Astrocyte (in vitro differentiated cells and primary cell): ENCODE results near the gene MED12L. TPM values are rescaled to one million over a fixed set of nuclear protein-coding genes. Genes with fewer than 3 reads are reported as not detected.
A peak's percentile ranks its signal among the peaks of the same experiment; 100 is the strongest.

Experiments
- DNase-seq: peaks from one replicate; pipeline ENCODE4 v3.0.0-alpha.2; 2010; ENCODE audit warnings: low read depth
- FAIRE-seq: peaks from 2 replicates; lab custom pipeline; 2011; peaks lifted over from hg19 to GRCh38; lab: Jason Lieb, UNC
- H2AFZ ChIP-seq: 2 replicates; pipeline ENCODE4 v1.6.0; 2012; ENCODE audit warnings: low read depth, low read length, inconsistent platforms
- H3K27ac ChIP-seq: 2 replicates; pipeline ENCODE4 v1.5.1; 2011; ENCODE audit warnings: low read depth, low read length, inconsistent platforms
- H3K27me3 ChIP-seq: 2 replicates; pipeline ENCODE4 v1.6.0; 2011; ENCODE audit warnings: low read length, inconsistent platforms; ENCODE audit not compliant: insufficient read depth
- H3K36me3 ChIP-seq: 2 replicates; pipeline ENCODE4 v1.5.1; 2011; ENCODE audit warnings: low read length, inconsistent platforms; ENCODE audit not compliant: insufficient read depth
- H3K4me1 ChIP-seq: 2 replicates; pipeline ENCODE4 v1.5.1; 2011; ENCODE audit warnings: low read length, inconsistent platforms; ENCODE audit not compliant: insufficient read depth
- H3K4me2 ChIP-seq: 2 replicates; pipeline ENCODE4 v1.6.0; 2012; ENCODE audit warnings: low read length, inconsistent platforms
- H3K4me3 ChIP-seq: 2 replicates; pipeline ENCODE4 v1.5.1; 2011; ENCODE audit warnings: low read depth, mild to moderate bottlenecking, low read length, inconsistent platforms; ENCODE audit not compliant: insufficient read depth
- H3K79me2 ChIP-seq: 2 replicates; pipeline ENCODE4 v1.6.0; 2012; ENCODE audit warnings: mild to moderate bottlenecking, low read length, inconsistent platforms; ENCODE audit not compliant: insufficient read depth
- H3K9ac ChIP-seq: 2 replicates; pipeline ENCODE4 v1.6.0; 2012; ENCODE audit warnings: mild to moderate bottlenecking, low read length, inconsistent platforms
- H3K9me3 ChIP-seq: 2 replicates; pipeline ENCODE4 v1.5.1; 2012; ENCODE audit warnings: low read depth, mild to moderate bottlenecking, low read length, inconsistent platforms; ENCODE audit not compliant: insufficient read depth
- H4K20me1 ChIP-seq: 2 replicates; pipeline ENCODE4 v1.6.0; 2012; ENCODE audit warnings: low read length, inconsistent platforms; ENCODE audit not compliant: insufficient read depth
- H3K27ac Mint-ChIP-seq: one replicate; pipeline ENCODE4 v1.8.0; 2021; ENCODE audit warnings: mild to moderate bottlenecking, mixed read lengths; ENCODE audit not compliant: unreplicated experiment
- H3K27me3 Mint-ChIP-seq: one replicate; pipeline ENCODE4 v1.8.0; 2021; ENCODE audit warnings: low read depth, mixed read lengths; ENCODE audit not compliant: unreplicated experiment
- H3K36me3 Mint-ChIP-seq: one replicate; pipeline ENCODE4 v1.8.0; 2021; ENCODE audit warnings: low read depth, mixed read lengths; ENCODE audit not compliant: unreplicated experiment
- H3K4me1 Mint-ChIP-seq: one replicate; pipeline ENCODE4 v1.8.0; 2021; ENCODE audit warnings: low read depth, mixed read lengths; ENCODE audit not compliant: unreplicated experiment
- H3K4me3 Mint-ChIP-seq: one replicate; pipeline ENCODE4 v1.8.0; 2021; ENCODE audit warnings: mild to moderate bottlenecking, moderate library complexity, mixed read lengths; ENCODE audit not compliant: unreplicated experiment
- H3K9me3 Mint-ChIP-seq: one replicate; pipeline ENCODE4 v1.8.0; 2021; ENCODE audit warnings: mild to moderate bottlenecking, mixed read lengths; ENCODE audit not compliant: unreplicated experiment
- EZH2 ChIP-seq: IDR thresholded peaks from 2 replicates; pipeline ENCODE4 v1.6.1; 2012; ENCODE audit warnings: mild to moderate bottlenecking, low read length, inconsistent platforms; ENCODE audit not compliant: insufficient read depth
- total RNA-seq: library from RNA; stranded (reverse); gene quantifications from 2 replicates; pipeline ENCODE4 v1.2.1, GENCODE V29; 2021
- TF ChIP-seq, protein P1 (sequence below): IDR thresholded peaks from 2 replicates; pipeline ENCODE4 v1.5.1; 2011; ENCODE audit warnings: low read depth, mild to moderate bottlenecking, inconsistent platforms, low read length, moderate library complexity; ENCODE audit not compliant: insufficient read depth

MED12L gene
- total RNA-seq, 1 donor from 2014 or later = 8.2 TPM

DNA sequence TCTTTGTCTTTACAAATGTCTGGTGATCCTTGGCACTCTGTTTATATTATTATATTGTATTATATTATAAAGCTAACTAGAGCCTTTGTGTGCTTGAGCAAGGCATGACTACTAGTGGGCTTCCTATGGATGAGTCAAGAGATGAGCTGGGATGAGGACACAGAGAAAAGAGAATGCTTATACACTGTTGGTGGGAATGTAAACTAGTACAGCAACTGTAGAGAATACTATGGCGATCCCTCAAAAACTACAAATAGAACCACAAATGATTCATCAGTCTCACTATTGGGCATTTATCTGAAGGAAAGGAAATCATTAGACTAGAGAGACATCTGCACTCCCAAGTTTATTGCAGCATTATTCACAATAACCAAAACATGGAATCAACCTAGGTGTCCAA, 40.8 kb upstream of the MED12L start:
- H3K9me3 ChIP-seq = no peaks in the 10 kb centered on the region
- Mint-ChIP-seq H3K36me3 (no peaks in the 10 kb centered on the region), H3K4me1 (peaks cover 12% of the 10 kb centered on the region), H3K9me3 (peaks cover 2% of the 10 kb centered on the region), H3K27me3 (no peaks in the 10 kb centered on the region), H3K27ac (peak overlapping the region; percentile 76), H3K4me3 (peak overlapping the region; percentile 5)
- no peak overlapping the region for H3K4me3 ChIP-seq
- no peaks in the 10 kb centered on the region for H3K79me2 ChIP-seq
- peak; percentile 37 for FAIRE-seq
- no peaks in the 10 kb centered on the region for H3K27me3 ChIP-seq
- H3K4me1 ChIP-seq = no peaks in the 10 kb centered on the region
- no peak overlapping the region for H2AFZ ChIP-seq
- no peak for TF ChIP-seq EZH2
- TF ChIP-seq, protein P1, sequence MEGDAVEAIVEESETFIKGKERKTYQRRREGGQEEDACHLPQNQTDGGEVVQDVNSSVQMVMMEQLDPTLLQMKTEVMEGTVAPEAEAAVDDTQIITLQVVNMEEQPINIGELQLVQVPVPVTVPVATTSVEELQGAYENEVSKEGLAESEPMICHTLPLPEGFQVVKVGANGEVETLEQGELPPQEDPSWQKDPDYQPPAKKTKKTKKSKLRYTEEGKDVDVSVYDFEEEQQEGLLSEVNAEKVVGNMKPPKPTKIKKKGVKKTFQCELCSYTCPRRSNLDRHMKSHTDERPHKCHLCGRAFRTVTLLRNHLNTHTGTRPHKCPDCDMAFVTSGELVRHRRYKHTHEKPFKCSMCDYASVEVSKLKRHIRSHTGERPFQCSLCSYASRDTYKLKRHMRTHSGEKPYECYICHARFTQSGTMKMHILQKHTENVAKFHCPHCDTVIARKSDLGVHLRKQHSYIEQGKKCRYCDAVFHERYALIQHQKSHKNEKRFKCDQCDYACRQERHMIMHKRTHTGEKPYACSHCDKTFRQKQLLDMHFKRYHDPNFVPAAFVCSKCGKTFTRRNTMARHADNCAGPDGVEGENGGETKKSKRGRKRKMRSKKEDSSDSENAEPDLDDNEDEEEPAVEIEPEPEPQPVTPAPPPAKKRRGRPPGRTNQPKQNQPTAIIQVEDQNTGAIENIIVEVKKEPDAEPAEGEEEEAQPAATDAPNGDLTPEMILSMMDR = no peak
- no peaks in the 10 kb centered on the region for H3K36me3 ChIP-seq
- H3K27ac ChIP-seq = no peak overlapping the region
- H3K9ac ChIP-seq = no peak overlapping the region
- no peaks in the 10 kb centered on the region for H4K20me1 ChIP-seq
- no peak overlapping the region for H3K4me2 ChIP-seq
- DNase-seq = peak; percentile 12

DNA sequence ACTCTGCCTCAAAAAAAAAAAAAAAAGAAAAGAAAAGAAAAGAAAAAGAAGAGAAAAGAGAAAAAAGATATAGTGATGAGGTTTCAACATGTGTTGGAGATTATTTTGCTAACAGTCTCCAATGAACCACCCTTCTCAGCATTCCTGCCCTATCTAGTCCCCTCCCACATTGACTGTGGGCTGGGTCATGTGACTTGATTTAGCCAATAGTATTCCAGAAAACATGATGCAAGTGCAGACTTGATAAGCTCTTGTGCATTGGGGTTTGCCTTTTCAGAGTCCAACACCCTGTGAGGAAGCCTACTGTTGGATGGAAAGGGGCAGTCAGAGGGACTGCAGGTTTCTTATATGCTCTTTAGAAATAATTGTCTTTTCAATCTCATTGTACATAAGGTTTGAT, 37.8 kb upstream of the MED12L start:
- Histone ChIP-seq H3K9ac (no peak overlapping the region), H3K4me3 (no peak overlapping the region), H3K27ac (no peak overlapping the region), H3K36me3 (no peaks in the 10 kb centered on the region), H3K79me2 (no peaks in the 10 kb centered on the region), H3K9me3 (no peaks in the 10 kb centered on the region), H2AFZ (no peak overlapping the region), H4K20me1 (no peaks in the 10 kb centered on the region), H3K4me2 (no peak overlapping the region), H3K4me1 (no peaks in the 10 kb centered on the region), H3K27me3 (no peaks in the 10 kb centered on the region)
- Mint-ChIP-seq H3K27me3 (no peaks in the 10 kb centered on the region), H3K9me3 (peaks cover 2% of the 10 kb centered on the region), H3K36me3 (no peaks in the 10 kb centered on the region), H3K27ac (no peak overlapping the region), H3K4me3 (no peak overlapping the region), H3K4me1 (peaks cover 12% of the 10 kb centered on the region)
- TF ChIP-seq EZH2 = no peak
- TF ChIP-seq, protein P1 = no peak
- DNase-seq (peak; percentile 2), FAIRE-seq (no peak)

DNA sequence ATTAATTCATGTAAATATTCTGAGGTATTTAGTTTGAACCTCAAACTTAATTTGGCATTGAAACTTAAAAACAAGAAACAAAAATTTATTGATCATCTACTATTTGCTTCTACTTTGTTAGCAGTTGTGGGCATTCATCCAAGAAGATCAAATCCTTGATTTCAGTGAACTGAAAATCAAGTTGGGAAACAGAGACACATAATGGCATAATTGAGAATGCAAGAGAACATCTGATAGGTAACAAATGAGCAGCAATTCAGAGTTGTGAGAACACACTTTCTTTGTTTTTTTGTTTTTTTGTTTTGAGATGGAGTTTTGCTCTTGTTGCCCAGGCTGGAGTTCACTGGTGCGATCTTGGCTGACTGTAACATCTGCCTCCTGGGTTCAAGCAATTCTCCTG, 33.9 kb upstream of the MED12L start:
- TF ChIP-seq, protein P1 = no peak
- no peak for TF ChIP-seq EZH2
- H4K20me1 ChIP-seq = no peaks in the 10 kb centered on the region
- DNase-seq (no peak), FAIRE-seq (no peak)
- peaks cover 3% of the 10 kb centered on the region for H3K27me3 Mint-ChIP-seq
- no peak overlapping the region for H3K9ac ChIP-seq
- no peak overlapping the region for H3K4me2 ChIP-seq
- H3K27ac Mint-ChIP-seq = no peak overlapping the region
- no peaks in the 10 kb centered on the region for H3K4me1 ChIP-seq
- H3K4me1 Mint-ChIP-seq = no peaks in the 10 kb centered on the region
- H2AFZ ChIP-seq = no peak overlapping the region
- H3K36me3 ChIP-seq = no peaks in the 10 kb centered on the region
- H3K9me3 ChIP-seq = no peaks in the 10 kb centered on the region
- H3K27me3 ChIP-seq = no peaks in the 10 kb centered on the region
- no peaks in the 10 kb centered on the region for H3K79me2 ChIP-seq
- no peak overlapping the region for H3K4me3 ChIP-seq
- H3K27ac ChIP-seq = no peak overlapping the region
- H3K9me3 Mint-ChIP-seq = no peaks in the 10 kb centered on the region
- H3K36me3 Mint-ChIP-seq = no peaks in the 10 kb centered on the region
- no peak overlapping the region for H3K4me3 Mint-ChIP-seq
